ENCODE results near the gene TENT4B. TPM values are rescaled to one million over a fixed set of nuclear protein-coding genes. Genes with fewer than 3 reads are reported as not detected.

TENT4B gene
- total and polyA plus RNA-seq, 2 donors: 7.8 to 8.1 TPM

DNA sequence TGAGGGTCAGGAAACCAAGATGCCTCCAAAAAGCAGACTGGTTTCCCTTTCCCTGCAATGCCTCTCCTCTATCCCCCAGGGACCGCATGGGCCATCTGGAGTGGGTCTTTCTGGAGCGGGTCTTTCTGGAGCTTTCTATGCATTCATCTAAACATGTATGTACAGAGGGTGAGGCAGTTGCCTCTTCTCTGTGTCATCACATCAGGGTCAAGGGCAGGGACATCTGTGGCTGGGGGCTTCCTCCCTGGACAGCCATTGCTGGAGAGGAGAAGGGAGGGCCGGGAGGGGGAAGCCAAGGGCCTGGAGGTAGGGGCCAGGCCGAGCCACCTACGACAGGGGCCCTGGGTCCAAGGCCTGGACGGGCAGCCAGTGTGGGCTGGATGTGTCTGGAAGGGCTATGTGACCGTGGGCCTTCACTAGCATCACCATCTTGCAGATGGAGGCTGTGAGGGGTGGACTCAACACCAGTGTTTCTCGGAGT lies 114.1 kb downstream of the TENT4B start:
- H3K4me1 ChIP-seq (ENCODE audit: control insufficient read depth in 2 of 2, insufficient read depth in 2 of 2, low read length in 2 of 2): peaks cover 21 to 54% of the 10 kb centered on the region in 2 donors
- H3K27me3 ChIP-seq (ENCODE audit: control insufficient read depth in 2 of 2, insufficient read depth in 1 of 2, low read length in 1 of 2): no peaks in the 10 kb centered on the region
- H3K36me3 ChIP-seq (ENCODE audit: control insufficient read depth in 2 of 2, insufficient read depth in 2 of 2, low read length in 1 of 2): peaks cover 6 to 10% of the 10 kb centered on the region in 2 donors
- H3K9me3 ChIP-seq (ENCODE audit: control insufficient read depth in 2 of 2, insufficient read depth in 1 of 2, low read length in 1 of 2): peaks cover 0 to 9% of the 10 kb centered on the region in 2 donors
- H3K4me3 ChIP-seq (ENCODE audit: low read length in 2 of 2): peak overlapping the region; percentile 52 to 61
- peak overlapping the region; percentile 82 to 88 for H3K27ac ChIP-seq (ENCODE audit: low read depth in 1 of 2, low read length in 1 of 2)
- DNase-seq (ENCODE audit: low read depth in 6 of 9, low spot score in 9 of 9): peak in 1 of 9 donors; percentile 45
- 64% methylated on average over 8 of the region's 8 CpGs for WGBS

- H3K4me3 ChIP-seq (ENCODE audit: low read length in 2 of 2): peak overlapping the region; percentile 52 to 61
- DNase-seq (ENCODE audit: low read depth in 6 of 9, low spot score in 9 of 9): peak in 1 of 9 donors; percentile 67
- peaks cover 0 to 9% of the 10 kb centered on the region in 2 donors for H3K9me3 ChIP-seq (ENCODE audit: control insufficient read depth in 2 of 2, insufficient read depth in 1 of 2, low read length in 1 of 2)
- H3K27me3 ChIP-seq (ENCODE audit: control insufficient read depth in 2 of 2, insufficient read depth in 1 of 2, low read length in 1 of 2): no peaks in the 10 kb centered on the region
- peaks cover 21 to 58% of the 10 kb centered on the region in 2 donors for H3K4me1 ChIP-seq (ENCODE audit: control insufficient read depth in 2 of 2, insufficient read depth in 2 of 2, low read length in 2 of 2)
- 10% methylated on average over 3 of the region's 3 CpGs for whole genome bisulfite sequencing
- peaks cover 6 to 10% of the 10 kb centered on the region in 2 donors for H3K36me3 ChIP-seq (ENCODE audit: control insufficient read depth in 2 of 2, insufficient read depth in 2 of 2, low read length in 1 of 2)
- H3K27ac ChIP-seq (ENCODE audit: low read depth in 1 of 2, low read length in 1 of 2): peak overlapping the region; percentile 82 to 88
These were observed 114.5 kb downstream of the TENT4B start for GRCh38 chr16:50267651-50268050.

GRCh38 chr16:50268352-50268751 lies 115.2 kb downstream of the TENT4B start:
- Histone ChIP-seq H3K9me3 (ENCODE audit: control insufficient read depth in 2 of 2, insufficient read depth in 1 of 2, low read length in 1 of 2) (peaks cover 0 to 9% of the 10 kb centered on the region in 2 donors), H3K4me3 (ENCODE audit: low read length in 2 of 2) (peak overlapping the region in 1 of 2 donors; percentile 61), H3K36me3 (ENCODE audit: control insufficient read depth in 2 of 2, insufficient read depth in 2 of 2, low read length in 1 of 2) (peaks cover 6 to 10% of the 10 kb centered on the region in 2 donors), H3K27ac (ENCODE audit: low read depth in 1 of 2, low read length in 1 of 2) (peak overlapping the region in 1 of 2 donors; percentile 55), H3K4me1 (ENCODE audit: control insufficient read depth in 2 of 2, insufficient read depth in 2 of 2, low read length in 2 of 2) (peaks cover 21 to 65% of the 10 kb centered on the region in 2 donors), H3K27me3 (ENCODE audit: control insufficient read depth in 2 of 2, insufficient read depth in 1 of 2, low read length in 1 of 2) (no peaks in the 10 kb centered on the region)
- 70% methylated on average over 5 of the region's 5 CpGs for WGBS
- peak in 1 of 9 donors; percentile 43 for DNase-seq (ENCODE audit: low read depth in 6 of 9, low spot score in 9 of 9)

DNA sequence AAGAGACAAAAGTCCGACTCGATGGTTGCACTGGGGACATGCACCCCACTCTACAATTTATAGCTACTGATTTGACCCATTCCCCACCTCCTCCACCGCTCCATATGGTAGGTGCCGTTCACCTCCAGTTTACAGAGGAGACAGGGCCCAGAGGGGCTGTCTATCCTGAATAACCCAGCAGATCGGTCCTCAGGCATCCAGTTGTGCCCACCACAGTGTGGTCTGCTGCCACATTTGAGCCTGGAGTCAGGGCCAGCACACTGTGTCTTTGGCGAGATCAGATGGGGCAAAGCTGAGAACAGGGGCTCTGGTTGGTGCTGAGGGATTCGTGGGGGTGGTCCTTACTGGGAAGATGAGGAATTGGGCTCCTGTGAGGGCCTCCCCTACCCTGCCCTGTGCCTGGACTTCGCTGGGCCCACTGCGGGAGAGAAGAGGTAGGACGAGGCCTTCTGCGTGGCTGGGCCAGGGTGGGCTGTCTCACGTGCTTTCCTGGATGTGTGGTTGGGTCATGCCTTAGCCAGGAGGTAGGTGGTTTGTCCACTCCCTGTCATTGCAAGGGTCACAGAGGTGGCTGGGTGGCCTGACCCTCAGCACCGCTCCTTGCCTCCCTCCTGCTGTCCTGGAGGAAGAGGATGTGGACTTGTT lies 116.1 kb downstream of the TENT4B start:
- no peak overlapping the region for H3K27ac ChIP-seq (ENCODE audit: low read depth in 1 of 2, low read length in 1 of 2)
- peaks cover 0 to 9% of the 10 kb centered on the region in 2 donors for H3K9me3 ChIP-seq (ENCODE audit: control insufficient read depth in 2 of 2, insufficient read depth in 1 of 2, low read length in 1 of 2)
- H3K4me3 ChIP-seq (ENCODE audit: low read length in 2 of 2): no peak overlapping the region
- DNase-seq (ENCODE audit: low read depth in 6 of 9, low spot score in 9 of 9): no peak
- peaks cover 6 to 10% of the 10 kb centered on the region in 2 donors for H3K36me3 ChIP-seq (ENCODE audit: control insufficient read depth in 2 of 2, insufficient read depth in 2 of 2, low read length in 1 of 2)
- 98% methylated on average over 13 of the region's 13 CpGs for WGBS
- peaks cover 26 to 66% of the 10 kb centered on the region in 2 donors for H3K4me1 ChIP-seq (ENCODE audit: control insufficient read depth in 2 of 2, insufficient read depth in 2 of 2, low read length in 2 of 2)
- H3K27me3 ChIP-seq (ENCODE audit: control insufficient read depth in 2 of 2, insufficient read depth in 1 of 2, low read length in 1 of 2): no peaks in the 10 kb centered on the region

DNA sequence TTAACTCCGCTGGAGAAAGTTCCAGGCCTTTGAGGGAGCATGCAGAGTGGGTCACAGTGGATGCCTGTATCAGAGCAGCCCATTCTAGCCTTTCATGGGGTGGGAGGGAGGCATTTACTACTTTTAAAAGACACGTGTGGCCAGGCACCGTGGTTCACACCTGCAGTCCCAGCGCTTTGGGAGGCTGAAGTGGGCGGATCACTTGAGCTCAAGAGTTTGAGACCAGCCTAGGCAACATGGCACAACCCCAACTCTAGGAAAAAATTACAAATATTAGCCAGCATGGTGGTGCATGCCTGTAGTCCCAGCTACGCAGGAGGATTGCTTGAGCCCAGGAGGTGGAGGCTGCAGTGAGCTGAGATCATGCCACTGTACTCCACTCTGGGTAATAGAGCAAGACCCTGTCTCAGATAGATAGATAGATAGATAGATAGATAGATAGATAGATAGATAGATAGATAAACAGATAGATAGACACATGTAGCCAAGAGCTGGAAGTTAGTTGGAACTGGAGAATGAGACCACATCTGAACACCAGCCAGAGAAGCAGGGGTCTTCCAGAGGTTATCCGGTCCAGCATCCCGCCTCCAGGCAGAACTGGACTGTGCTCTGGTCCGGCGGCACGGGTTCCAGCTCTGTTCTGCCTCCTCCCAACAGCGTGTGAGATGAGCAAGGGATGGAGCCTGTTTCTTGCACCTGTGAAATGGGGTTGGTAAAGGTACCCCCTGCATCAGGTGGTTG lies 116.8 kb downstream of the TENT4B start:
- no peaks in the 10 kb centered on the region for H3K27me3 ChIP-seq (ENCODE audit: control insufficient read depth in 2 of 2, insufficient read depth in 1 of 2, low read length in 1 of 2)
- peaks cover 32 to 71% of the 10 kb centered on the region in 2 donors for H3K4me1 ChIP-seq (ENCODE audit: control insufficient read depth in 2 of 2, insufficient read depth in 2 of 2, low read length in 2 of 2)
- WGBS: 90% methylated on average over 12 of the region's 12 CpGs
- no peak for DNase-seq (ENCODE audit: low read depth in 6 of 9, low spot score in 9 of 9)
- peaks cover 6 to 10% of the 10 kb centered on the region in 2 donors for H3K36me3 ChIP-seq (ENCODE audit: control insufficient read depth in 2 of 2, insufficient read depth in 2 of 2, low read length in 1 of 2)
- no peak overlapping the region for H3K27ac ChIP-seq (ENCODE audit: low read depth in 1 of 2, low read length in 1 of 2)
- peaks cover 0 to 9% of the 10 kb centered on the region in 2 donors for H3K9me3 ChIP-seq (ENCODE audit: control insufficient read depth in 2 of 2, insufficient read depth in 1 of 2, low read length in 1 of 2)
- H3K4me3 ChIP-seq (ENCODE audit: low read length in 2 of 2): no peak overlapping the region

DNA sequence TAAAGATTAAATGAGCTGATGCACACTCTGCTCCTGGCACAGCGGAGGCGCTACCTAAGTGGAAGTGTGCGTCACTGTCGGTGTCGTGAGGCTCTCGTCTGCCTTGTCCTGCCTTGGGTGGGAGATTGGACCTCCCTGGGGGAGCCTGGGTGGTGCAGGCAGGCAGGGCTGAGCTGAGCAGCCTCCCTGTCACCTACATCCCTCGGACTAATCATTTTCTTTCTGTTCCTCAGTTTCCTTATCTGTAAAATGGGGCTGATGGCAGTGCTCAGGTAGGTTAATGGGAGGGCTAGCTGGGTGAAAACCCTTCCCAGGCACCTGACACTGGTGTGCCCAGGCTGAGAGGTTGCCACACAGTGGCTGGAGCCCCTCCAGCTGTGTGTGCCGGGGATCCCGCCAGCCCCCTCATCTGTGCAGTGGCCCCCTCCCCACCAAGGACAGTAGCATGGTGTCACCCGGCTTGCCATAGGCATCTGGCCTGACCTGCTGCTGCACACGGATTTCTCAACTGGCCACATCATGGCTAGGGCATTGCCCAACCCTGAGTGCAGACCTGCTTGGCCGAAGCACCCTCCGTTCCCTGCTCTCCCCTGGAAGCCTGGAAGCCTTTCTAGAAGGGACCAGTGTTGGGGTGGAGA lies 117.5 kb downstream of the TENT4B start:
- no peak for DNase-seq (ENCODE audit: low read depth in 6 of 9, low spot score in 9 of 9)
- peaks cover 32 to 71% of the 10 kb centered on the region in 2 donors for H3K4me1 ChIP-seq (ENCODE audit: control insufficient read depth in 2 of 2, insufficient read depth in 2 of 2, low read length in 2 of 2)
- WGBS: 97% methylated on average over 13 of the region's 13 CpGs

DNA sequence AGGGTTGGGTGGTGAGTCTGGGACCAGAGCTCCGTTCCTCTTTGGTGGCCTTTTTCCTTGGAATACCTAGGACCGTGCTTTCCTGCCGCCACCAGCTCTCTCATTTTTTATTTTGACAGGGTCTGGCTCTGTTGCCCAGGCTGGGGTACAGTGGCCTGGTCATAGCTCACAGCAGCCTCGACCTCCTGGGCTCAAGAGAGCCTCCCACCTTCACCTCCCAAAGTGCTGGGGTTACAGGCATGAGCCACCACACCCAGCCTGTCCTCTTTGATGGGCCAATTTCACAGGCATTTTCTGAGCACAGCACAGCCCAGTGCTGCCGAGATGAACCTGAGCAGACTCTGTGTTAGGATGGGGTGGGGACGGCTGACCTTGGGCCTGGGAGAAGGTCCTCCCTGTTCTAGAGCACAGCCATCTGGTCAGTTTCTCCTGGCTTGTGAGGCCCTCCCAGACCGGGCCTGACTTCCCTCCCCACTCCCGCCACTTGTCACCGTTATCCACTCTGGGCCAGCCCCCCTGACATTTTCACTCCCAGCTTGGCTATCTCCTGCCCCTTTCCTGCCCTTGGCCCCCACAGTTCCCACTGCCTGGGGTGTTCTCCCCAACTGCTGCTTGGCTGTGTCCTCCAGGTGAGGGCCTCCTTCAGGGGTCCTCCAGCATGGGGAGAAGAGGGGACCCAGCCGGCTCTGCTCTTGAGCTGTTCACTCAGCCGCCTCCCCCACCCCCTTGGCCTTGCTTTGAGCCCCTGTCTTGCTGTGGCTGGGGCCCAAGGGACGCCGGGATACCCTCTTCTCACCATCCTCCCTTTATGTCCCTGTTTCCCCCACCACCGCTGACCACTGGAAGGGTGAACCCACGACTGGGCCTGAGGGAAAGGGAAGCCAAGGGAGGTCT lies 118.3 kb downstream of the TENT4B start:
- H3K4me3 ChIP-seq (ENCODE audit: low read length in 2 of 2): no peak overlapping the region
- WGBS: 96% methylated on average over 15 of the region's 15 CpGs
- no peak for DNase-seq (ENCODE audit: low read depth in 6 of 9, low spot score in 9 of 9)
- peaks cover 0 to 4% of the 10 kb centered on the region in 2 donors for H3K9me3 ChIP-seq (ENCODE audit: control insufficient read depth in 2 of 2, insufficient read depth in 1 of 2, low read length in 1 of 2)
- no peak overlapping the region for H3K27ac ChIP-seq (ENCODE audit: low read depth in 1 of 2, low read length in 1 of 2)
- H3K27me3 ChIP-seq (ENCODE audit: control insufficient read depth in 2 of 2, insufficient read depth in 1 of 2, low read length in 1 of 2): no peaks in the 10 kb centered on the region
- H3K4me1 ChIP-seq (ENCODE audit: control insufficient read depth in 2 of 2, insufficient read depth in 2 of 2, low read length in 2 of 2): peaks cover 25 to 65% of the 10 kb centered on the region in 2 donors
- peaks cover 6 to 10% of the 10 kb centered on the region in 2 donors for H3K36me3 ChIP-seq (ENCODE audit: control insufficient read depth in 2 of 2, insufficient read depth in 2 of 2, low read length in 1 of 2)

More for the DNA sequence above, 117.5 kb downstream of the TENT4B start:
- peaks cover 6 to 10% of the 10 kb centered on the region in 2 donors for H3K36me3 ChIP-seq (ENCODE audit: control insufficient read depth in 2 of 2, insufficient read depth in 2 of 2, low read length in 1 of 2)
- H3K27ac ChIP-seq (ENCODE audit: low read depth in 1 of 2, low read length in 1 of 2): no peak overlapping the region
- H3K9me3 ChIP-seq (ENCODE audit: control insufficient read depth in 2 of 2, insufficient read depth in 1 of 2, low read length in 1 of 2): peaks cover 0 to 9% of the 10 kb centered on the region in 2 donors
- H3K27me3 ChIP-seq (ENCODE audit: control insufficient read depth in 2 of 2, insufficient read depth in 1 of 2, low read length in 1 of 2): no peaks in the 10 kb centered on the region
- no peak overlapping the region for H3K4me3 ChIP-seq (ENCODE audit: low read length in 2 of 2)

DNA sequence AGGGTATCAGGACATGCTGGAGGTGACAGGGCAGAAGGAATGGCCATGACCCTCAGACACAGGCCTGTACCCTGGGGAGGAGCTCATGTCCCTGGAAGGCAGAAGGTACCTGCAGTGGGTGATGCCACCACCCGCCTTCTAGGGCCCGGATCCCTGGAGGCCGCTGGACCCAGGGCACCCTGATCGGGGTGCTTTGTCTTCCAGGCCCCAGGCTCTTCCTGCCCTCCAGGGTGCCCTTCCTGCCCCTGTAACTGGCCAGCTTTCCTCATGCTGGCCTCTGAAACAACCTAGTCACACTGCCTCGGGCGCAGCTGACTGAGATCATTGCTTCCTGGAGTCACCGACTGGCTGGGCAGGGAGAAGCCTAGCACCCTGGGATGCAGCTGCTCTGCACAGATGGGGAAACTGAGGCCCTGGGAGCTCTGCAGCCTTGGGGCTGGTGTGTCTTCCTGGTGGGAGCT lies 119.0 kb downstream of the TENT4B start:
- Histone ChIP-seq H3K27me3 (ENCODE audit: control insufficient read depth in 2 of 2, insufficient read depth in 1 of 2, low read length in 1 of 2) (no peaks in the 10 kb centered on the region), H3K4me3 (ENCODE audit: low read length in 2 of 2) (no peak overlapping the region), H3K36me3 (ENCODE audit: control insufficient read depth in 2 of 2, insufficient read depth in 2 of 2, low read length in 1 of 2) (peaks cover 6 to 10% of the 10 kb centered on the region in 2 donors), H3K4me1 (ENCODE audit: control insufficient read depth in 2 of 2, insufficient read depth in 2 of 2, low read length in 2 of 2) (peaks cover 25 to 59% of the 10 kb centered on the region in 2 donors), H3K9me3 (ENCODE audit: control insufficient read depth in 2 of 2, insufficient read depth in 1 of 2, low read length in 1 of 2) (peaks cover 0 to 3% of the 10 kb centered on the region in 2 donors), H3K27ac (ENCODE audit: low read depth in 1 of 2, low read length in 1 of 2) (no peak overlapping the region)
- DNase-seq (ENCODE audit: low read depth in 6 of 9, low spot score in 9 of 9): no peak
- WGBS: 83% methylated on average over 7 of the region's 7 CpGs
